ENCODE measurements around the gene ZFAND3. TPM values are rescaled to one million over a fixed set of nuclear protein-coding genes. Genes with fewer than 3 reads are reported as not detected.

The ZFAND3 gene
- total RNA-seq, 4 donors from 2014 or later = 37.3 to 70.1 (median 55.2) TPM

GRCh38 chr6:38164671-38165108 is 345.2 kb downstream of the ZFAND3 start:
- DNase-seq (ENCODE audit: extremely low spot score) = no peak
- TF ChIP-seq POLR2AphosphoS5 (IDR thresholded peaks at IDR 0.05) = no peak
- no peak for TF ChIP-seq EP300 (IDR thresholded peaks at IDR 0.05)
- TF ChIP-seq CTCF (IDR thresholded peaks at IDR 0.05) = no peak
- no peak for TF ChIP-seq POLR2A (IDR thresholded peaks at IDR 0.05; ENCODE audit: low read depth)
- H3K27me3 ChIP-seq = no peaks in the 10 kb centered on the region
- no peak overlapping the region for H3K27ac ChIP-seq (replicated peaks in 1 of 4)
- no peak overlapping the region for H3K4me3 ChIP-seq
- H3K9me3 ChIP-seq = no peaks in the 10 kb centered on the region
- intact Hi-C loops (cut with DNase I) = no loop called here
- peaks cover 0 to 7% (median 3%) of the 10 kb centered on the region in 4 donors for H3K4me1 ChIP-seq
- H3K36me3 ChIP-seq = peaks cover 0 to 6% (median 2%) of the 10 kb centered on the region in 4 donors
- 96% methylated on average over 14 of the region's 14 CpGs for WGBS

GRCh38 chr6:38166411-38167240 is 347.1 kb downstream of the ZFAND3 start:
- no peaks in the 10 kb centered on the region for H3K9me3 ChIP-seq
- H3K36me3 ChIP-seq = no peaks in the 10 kb centered on the region
- H3K27ac ChIP-seq (replicated peaks in 1 of 4) = no peak overlapping the region
- no peak for DNase-seq (ENCODE audit: extremely low spot score)
- WGBS = 85% methylated on average over 22 of the region's 32 CpGs
- no peak for TF ChIP-seq CTCF (IDR thresholded peaks at IDR 0.05)
- TF ChIP-seq POLR2A (IDR thresholded peaks at IDR 0.05; ENCODE audit: low read depth) = no peak
- TF ChIP-seq EP300 (IDR thresholded peaks at IDR 0.05) = no peak
- TF ChIP-seq POLR2AphosphoS5 (IDR thresholded peaks at IDR 0.05) = no peak
- H3K4me3 ChIP-seq = no peak overlapping the region
- H3K27me3 ChIP-seq = no peaks in the 10 kb centered on the region
- peaks cover 0 to 7% (median 3%) of the 10 kb centered on the region in 4 donors for H3K4me1 ChIP-seq
- intact Hi-C loops (cut with DNase I) = no loop called here

GRCh38 chr6:38167598-38167997 is 348.1 kb downstream of the ZFAND3 start:
- no peak for TF ChIP-seq CTCF (IDR thresholded peaks at IDR 0.05)
- no peak for TF ChIP-seq POLR2AphosphoS5 (IDR thresholded peaks at IDR 0.05)
- no peak for TF ChIP-seq EP300 (IDR thresholded peaks at IDR 0.05)
- TF ChIP-seq POLR2A (IDR thresholded peaks at IDR 0.05; ENCODE audit: low read depth) = no peak
- H3K4me3 ChIP-seq = no peak overlapping the region
- no peak for DNase-seq (ENCODE audit: extremely low spot score)
- H3K27ac ChIP-seq (replicated peaks in 1 of 4) = no peak overlapping the region
- intact Hi-C loops (cut with DNase I) = no loop called here
- no peaks in the 10 kb centered on the region for H3K27me3 ChIP-seq
- 87% methylated on average over 7 of the region's 11 CpGs for WGBS
- H3K36me3 ChIP-seq = no peaks in the 10 kb centered on the region
- H3K9me3 ChIP-seq = no peaks in the 10 kb centered on the region
- peaks cover 0 to 7% (median 3%) of the 10 kb centered on the region in 4 donors for H3K4me1 ChIP-seq

GRCh38 chr6:38168126-38168525 is 348.6 kb downstream of the ZFAND3 start:
- Histone ChIP-seq H3K27me3 (no peaks in the 10 kb centered on the region), H3K4me3 (no peak overlapping the region), H3K27ac (replicated peaks in 1 of 4) (no peak overlapping the region), H3K9me3 (no peaks in the 10 kb centered on the region), H3K4me1 (peaks cover 0 to 7% (median 3%) of the 10 kb centered on the region in 4 donors), H3K36me3 (peaks cover 0 to 3% (median 0%) of the 10 kb centered on the region in 4 donors)
- intact Hi-C loops (cut with DNase I) = no loop called here
- DNase-seq (ENCODE audit: extremely low spot score) = no peak
- TF ChIP-seq POLR2AphosphoS5 (IDR thresholded peaks at IDR 0.05) (no peak), CTCF (IDR thresholded peaks at IDR 0.05) (no peak), POLR2A (IDR thresholded peaks at IDR 0.05; ENCODE audit: low read depth) (no peak), EP300 (IDR thresholded peaks at IDR 0.05) (no peak)
- 94% methylated on average over 9 of the region's 13 CpGs for WGBS
